RWPE1 (cell line): ENCODE data around the gene KRTAP23-1.

Experiments used
- CTCF ChIA-PET: fragments of 350-600 bp; sonication (Branson Sonifier 250); formaldehyde crosslinking; extraction: SDS; loops from one replicate; lab custom pipeline; 2021; lab: Yijun Ruan, JAX
- POLR2A ChIA-PET: fragments of 400-600 bp; formaldehyde crosslinking; extraction: SDS; loops from one replicate; lab custom pipeline; 2020; ENCODE audit warnings: antibody characterized with exemption; ENCODE audit not compliant: low non-redundant PET; lab: Yijun Ruan, JAX
- DNase-seq: peaks from one replicate; pipeline ENCODE4 v3.0.0; 2012; ENCODE audit warnings: low spot score
- H3K27ac ChIP-seq: fragments of 450-650 bp; 2 replicates; pipeline ENCODE4 v1.5.1; 2017
- TF ChIP-seq, protein P1 (sequence below): fragments of 450-650 bp; conservative IDR thresholded peaks from 2 replicates; pipeline ENCODE4 v1.5.1; 2017; ENCODE audit warnings: low read depth, mild to moderate bottlenecking

Gene KRTAP23-1, protein sequence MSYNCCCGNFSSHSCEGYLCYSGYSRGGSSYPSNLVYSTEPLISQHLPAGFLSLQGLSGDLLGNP

DNA sequence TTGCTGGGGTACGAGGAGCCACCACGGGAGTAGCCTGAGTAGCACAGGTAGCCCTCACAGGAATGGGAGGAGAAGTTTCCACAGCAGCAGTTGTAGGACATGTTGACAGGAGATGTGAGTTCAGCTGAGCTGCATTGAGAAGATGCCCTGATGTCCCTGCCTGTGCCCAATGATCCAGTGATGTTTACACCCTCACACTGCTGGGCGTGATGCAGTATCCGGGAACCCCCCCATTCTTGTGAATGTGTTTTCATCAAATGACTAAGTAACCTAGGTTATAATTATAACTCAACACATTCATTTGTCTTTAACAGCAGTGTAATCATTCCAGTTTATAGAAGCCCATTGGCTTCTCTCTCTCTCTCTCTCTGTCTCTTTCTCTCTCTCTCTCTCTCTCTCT lies at the start of gene KRTAP23-1:
TSS of gene KRTAP23-1 (minus strand) at position 101 of the 400 bp plus-strand sequence. CDS start at position 101, 0 bp downstream.
- TF ChIP-seq, protein P1, sequence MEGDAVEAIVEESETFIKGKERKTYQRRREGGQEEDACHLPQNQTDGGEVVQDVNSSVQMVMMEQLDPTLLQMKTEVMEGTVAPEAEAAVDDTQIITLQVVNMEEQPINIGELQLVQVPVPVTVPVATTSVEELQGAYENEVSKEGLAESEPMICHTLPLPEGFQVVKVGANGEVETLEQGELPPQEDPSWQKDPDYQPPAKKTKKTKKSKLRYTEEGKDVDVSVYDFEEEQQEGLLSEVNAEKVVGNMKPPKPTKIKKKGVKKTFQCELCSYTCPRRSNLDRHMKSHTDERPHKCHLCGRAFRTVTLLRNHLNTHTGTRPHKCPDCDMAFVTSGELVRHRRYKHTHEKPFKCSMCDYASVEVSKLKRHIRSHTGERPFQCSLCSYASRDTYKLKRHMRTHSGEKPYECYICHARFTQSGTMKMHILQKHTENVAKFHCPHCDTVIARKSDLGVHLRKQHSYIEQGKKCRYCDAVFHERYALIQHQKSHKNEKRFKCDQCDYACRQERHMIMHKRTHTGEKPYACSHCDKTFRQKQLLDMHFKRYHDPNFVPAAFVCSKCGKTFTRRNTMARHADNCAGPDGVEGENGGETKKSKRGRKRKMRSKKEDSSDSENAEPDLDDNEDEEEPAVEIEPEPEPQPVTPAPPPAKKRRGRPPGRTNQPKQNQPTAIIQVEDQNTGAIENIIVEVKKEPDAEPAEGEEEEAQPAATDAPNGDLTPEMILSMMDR: no peak
- no peak within 1 kb of the TSS for H3K27ac ChIP-seq
- CTCF ChIA-PET: no interaction called here
- no peak for DNase-seq
- POLR2A ChIA-PET: no interaction called here

DNA sequence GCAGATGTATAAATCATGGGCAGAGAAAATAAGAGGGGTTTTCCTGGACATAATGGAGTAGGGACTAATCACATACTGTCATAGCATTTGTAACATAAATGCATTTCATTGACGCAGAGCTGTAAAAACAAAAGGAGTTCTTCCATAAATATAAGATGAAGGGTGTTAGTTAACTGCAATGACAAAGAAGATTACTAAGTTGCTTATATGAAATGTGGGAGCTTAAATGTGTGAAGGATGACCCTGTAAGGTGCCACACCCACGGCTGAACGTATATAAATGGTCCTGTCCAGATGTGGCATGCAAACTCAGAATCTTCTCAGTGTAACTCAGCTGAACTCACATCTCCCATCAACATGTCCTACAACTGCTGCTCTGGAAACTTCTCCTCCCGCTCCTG lies 47.3 kb upstream of the KRTAP23-1 start, which contains the start of gene KRTAP13-1:
TSS of gene KRTAP13-1 (plus strand) at position 301 of the 400 bp plus-strand sequence. CDS start at position 357, 56 bp downstream.
- H3K27ac ChIP-seq: no peak within 1 kb of the TSS
- no peak for DNase-seq
- CTCF ChIA-PET: interaction anchor here (0.6 kb wide), 1 partner anchor 422 kb away, joined by 3 read pairs; no protein-coding TSS in a partner anchor
- TF ChIP-seq, protein P1: no peak
- POLR2A ChIA-PET: no interaction called here

DNA sequence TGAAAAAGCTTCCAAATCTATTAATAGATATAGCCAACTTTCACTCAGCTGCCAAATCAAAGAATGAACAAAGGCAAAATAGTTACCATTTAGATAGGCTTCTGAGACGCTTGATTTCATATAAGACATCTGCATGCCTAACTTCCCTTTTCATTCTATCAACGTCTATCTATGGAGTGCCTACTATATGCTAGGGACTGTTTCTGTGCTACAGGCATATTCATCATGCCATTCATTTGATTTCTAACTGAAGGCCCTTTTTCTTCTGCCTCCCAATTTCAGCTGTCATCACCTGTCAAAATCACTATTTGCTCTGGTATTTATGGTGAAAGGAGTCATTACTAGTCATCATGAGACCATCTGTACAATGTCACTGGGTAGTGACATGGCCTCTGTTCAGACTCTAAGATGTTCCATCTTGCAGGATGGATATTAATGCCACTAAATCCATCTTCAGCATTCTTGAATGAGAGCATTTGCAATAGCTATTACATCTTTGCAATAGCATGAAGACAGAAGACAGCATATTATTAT lies 43.2 kb upstream of the KRTAP23-1 start:
- POLR2A ChIA-PET: no interaction called here
- H3K27ac ChIP-seq: no peak overlapping the region
- no peak for DNase-seq
- CTCF ChIA-PET: interaction anchor here (0.6 to 0.7 kb wide), 2 partner anchors 30 to 49 kb away, joined by 3 read pairs; no protein-coding TSS in a partner anchor
- TF ChIP-seq, protein P1: no peak

DNA sequence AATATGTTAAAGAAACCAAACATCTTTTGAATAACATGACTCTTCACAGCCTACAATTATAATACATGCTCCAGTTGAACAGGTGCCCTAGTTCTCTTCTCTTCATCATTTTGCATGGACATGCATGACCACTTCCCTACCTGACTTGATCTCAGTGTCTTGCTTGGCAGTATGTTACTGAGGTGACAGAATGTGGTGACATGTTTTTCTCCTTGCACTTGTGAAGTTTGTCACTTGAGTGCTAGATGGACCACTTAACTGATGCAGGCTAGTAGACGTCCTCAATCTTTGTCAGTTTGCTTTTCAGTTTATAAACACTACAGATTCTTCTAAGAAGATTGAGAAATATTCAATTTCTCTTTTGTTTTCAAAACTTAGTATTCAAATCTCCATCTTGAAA lies 33.8 kb upstream of the KRTAP23-1 start:
- CTCF ChIA-PET: no interaction called here

DNA sequence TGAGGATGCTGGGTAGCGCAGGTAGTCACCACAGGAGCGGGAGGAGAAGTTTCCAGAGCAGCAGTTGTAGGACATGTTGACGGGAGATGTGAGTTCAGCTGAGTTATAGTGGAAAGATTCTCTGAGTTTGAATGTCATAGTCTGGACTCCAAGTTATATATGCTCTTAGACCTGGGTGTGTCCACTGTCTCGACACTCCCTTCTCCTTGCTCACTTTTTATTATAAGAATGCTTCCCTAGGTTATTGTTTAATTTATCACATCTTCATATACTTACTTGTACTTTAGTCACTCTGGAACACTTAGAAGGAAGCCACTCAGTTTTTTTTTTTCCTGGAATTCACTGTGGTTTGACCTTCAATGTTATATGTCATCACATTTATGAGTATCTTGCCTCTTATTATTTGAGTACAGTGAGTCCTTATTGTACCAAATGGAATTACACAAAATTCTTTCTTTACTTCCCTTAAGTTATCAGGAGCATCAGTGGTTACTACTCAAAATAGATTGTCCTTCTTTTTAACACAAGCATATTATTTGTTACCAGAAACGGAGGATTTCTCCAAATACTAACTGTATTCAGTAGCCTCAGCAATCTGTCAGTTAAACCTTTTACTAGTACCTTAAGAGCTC lies 23.8 kb upstream of the KRTAP23-1 start, which contains the start of gene KRTAP13-2:
TSS of gene KRTAP13-2 (minus strand) at position 133 of the 632 bp plus-strand sequence. CDS start at position 75, 58 bp downstream.
- ChIA-PET POLR2A (no interaction called here), CTCF (interaction anchor here (0.6 kb wide), 1 partner anchor 37 kb away, joined by 3 read pairs; no protein-coding TSS in a partner anchor)
- H3K27ac ChIP-seq: no peak within 1 kb of the TSS
- TF ChIP-seq, protein P1: no peak
- no peak for DNase-seq

More for the DNA sequence above, 33.8 kb upstream of the KRTAP23-1 start:
- TF ChIP-seq, protein P1: no peak
- H3K27ac ChIP-seq: no peak overlapping the region
- POLR2A ChIA-PET: no interaction called here
- no peak for DNase-seq

DNA sequence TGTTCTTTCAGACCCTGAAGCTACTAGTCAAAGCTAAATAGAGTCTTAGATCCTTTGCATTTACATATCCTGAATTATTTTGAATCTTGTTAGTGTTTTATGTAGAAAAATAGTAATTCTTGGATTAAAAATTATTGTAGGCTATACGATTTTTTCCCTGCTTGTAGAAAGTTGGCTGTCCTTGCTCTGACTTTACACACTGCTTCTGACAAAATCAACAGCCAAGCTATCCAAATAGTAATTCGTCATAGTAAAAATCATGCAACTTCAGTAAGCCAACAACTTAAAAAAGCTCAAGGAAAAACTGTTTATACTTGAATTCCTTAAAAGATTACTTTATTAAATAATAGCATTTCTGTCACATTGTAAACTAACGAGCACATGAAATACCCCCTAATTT lies 7.5 kb upstream of the KRTAP23-1 start:
- TF ChIP-seq, protein P1: no peak
- DNase-seq: no peak
- ChIA-PET POLR2A (no interaction called here), CTCF (no interaction called here)
- H3K27ac ChIP-seq: no peak overlapping the region
